H9 (cell line): ENCODE data around the gene NAPEPLD. TPM values are rescaled to one million over a fixed set of nuclear protein-coding genes. Genes with fewer than 3 reads are reported as not detected.

ENCODE experiments used
- DNase-seq: peaks from one replicate; pipeline ENCODE4 v3.0.0-alpha.2; 2017
- H2AFZ ChIP-seq: one replicate; pipeline ENCODE4 v1.6.1; 2013; ENCODE audit warnings: mild to moderate bottlenecking, low read length, control low read depth, moderate library complexity
- H2AK5ac ChIP-seq: 2 replicates; pipeline ENCODE4 v1.6.1; 2013; ENCODE audit warnings: low read length, control low read depth, mixed read lengths; ENCODE audit not compliant: insufficient read length
- H2BK120ac ChIP-seq: one replicate; pipeline ENCODE4 v1.6.1; 2013; ENCODE audit warnings: low read depth, mild to moderate bottlenecking, low read length, control low read depth, inconsistent platforms; ENCODE audit not compliant: poor library complexity, severe bottlenecking
- H2BK12ac ChIP-seq: 2 replicates; pipeline ENCODE4 v1.6.1; 2013; ENCODE audit warnings: low read length, control low read depth, mixed read lengths, low read depth; ENCODE audit not compliant: insufficient read length
- H2BK15ac ChIP-seq: 2 replicates; pipeline ENCODE4 v1.6.1; 2013; ENCODE audit warnings: low read depth, low read length, control low read depth
- H2BK20ac ChIP-seq: one replicate; pipeline ENCODE4 v1.6.1; 2013; ENCODE audit warnings: low read depth, mild to moderate bottlenecking, low read length, control low read depth, inconsistent platforms; ENCODE audit not compliant: poor library complexity, severe bottlenecking
- H2BK5ac ChIP-seq: 2 replicates; pipeline ENCODE4 v1.6.1; 2013; ENCODE audit warnings: low read length, control low read depth, mixed read lengths; ENCODE audit not compliant: insufficient read length
- H3K14ac ChIP-seq: 2 replicates; pipeline ENCODE4 v1.6.1; 2013; ENCODE audit warnings: low read length, control low read depth; ENCODE audit not compliant: insufficient read depth
- H3K18ac ChIP-seq: 2 replicates; pipeline ENCODE4 v1.6.1; 2013; ENCODE audit warnings: low read depth, mild to moderate bottlenecking, mixed read lengths, low read length, control low read depth; ENCODE audit not compliant: insufficient read length
- H3K23ac ChIP-seq: 2 replicates; pipeline ENCODE4 v1.6.1; 2013; ENCODE audit warnings: low read length, control low read depth, mixed read lengths, low read depth; ENCODE audit not compliant: insufficient read length
- H3K23me2 ChIP-seq: 2 replicates; pipeline ENCODE4 v1.6.1; 2013; ENCODE audit warnings: low read depth, mild to moderate bottlenecking, mixed read lengths, low read length, control low read depth; ENCODE audit not compliant: insufficient read length, poor library complexity, severe bottlenecking
- H3K27ac ChIP-seq: 2 replicates; pipeline ENCODE4 v1.5.1; 2013; ENCODE audit warnings: low read length, control low read depth, mixed read lengths, low read depth; ENCODE audit not compliant: insufficient read length
- H3K27me3 ChIP-seq: 2 replicates; pipeline ENCODE4 v1.6.1; 2013; ENCODE audit warnings: low read length, control low read depth, inconsistent platforms; ENCODE audit not compliant: insufficient read depth
- H3K4ac ChIP-seq: 2 replicates; pipeline ENCODE4 v1.6.1; 2013; ENCODE audit warnings: low read depth, mild to moderate bottlenecking, control low read depth, inconsistent platforms, low read length, moderate library complexity
- H3K4me1 ChIP-seq: 2 replicates; pipeline ENCODE4 v1.6.1; 2013; ENCODE audit warnings: low read length, control low read depth, inconsistent platforms; ENCODE audit not compliant: insufficient read depth
- H3K4me2 ChIP-seq: 2 replicates; pipeline ENCODE4 v1.6.1; 2013; ENCODE audit warnings: low read length, control low read depth, mixed read lengths; ENCODE audit not compliant: insufficient read length, insufficient read depth
- H3K56ac ChIP-seq: 2 replicates; pipeline ENCODE4 v1.6.1; 2013; ENCODE audit warnings: low read depth, mild to moderate bottlenecking, mixed read lengths, low read length, control low read depth; ENCODE audit not compliant: insufficient read length
- H3K79me1 ChIP-seq: 2 replicates; pipeline ENCODE4 v1.6.1; 2013; ENCODE audit warnings: low read depth, mild to moderate bottlenecking, moderate library complexity, low read length, control low read depth, inconsistent platforms; ENCODE audit not compliant: insufficient read depth, poor library complexity, severe bottlenecking
- H3K79me2 ChIP-seq: 2 replicates; pipeline ENCODE4 v1.6.1; 2013; ENCODE audit warnings: low read length, control low read depth, inconsistent platforms; ENCODE audit not compliant: insufficient read depth
- H3K9ac ChIP-seq: 2 replicates; pipeline ENCODE4 v1.6.1; 2013; ENCODE audit warnings: low read length, control low read depth, mixed read lengths; ENCODE audit not compliant: insufficient read length; ENCODE audit errors: extremely low read depth
- H3K9me3 ChIP-seq: one replicate; pipeline ENCODE4 v1.6.1; 2013; ENCODE audit warnings: low read depth, low read length, inconsistent platforms; ENCODE audit not compliant: control insufficient read depth
- H3T11ph ChIP-seq: one replicate; pipeline ENCODE4 v1.6.1; 2013; ENCODE audit warnings: mild to moderate bottlenecking, low read length, control low read depth, inconsistent platforms
- H4K20me1 ChIP-seq: one replicate; pipeline ENCODE4 v1.6.1; 2013; ENCODE audit not compliant: control insufficient read depth, insufficient read length, insufficient read depth
- H4K5ac ChIP-seq: 2 replicates; pipeline ENCODE4 v1.6.1; 2013; ENCODE audit warnings: low read depth, mild to moderate bottlenecking, mixed read lengths, low read length, control low read depth; ENCODE audit not compliant: insufficient read length
- H4K8ac ChIP-seq: replicated peaks from 2 replicates; pipeline ENCODE4 v1.6.1; 2013; ENCODE audit warnings: low read length, control low read depth, mixed read lengths, low read depth; ENCODE audit not compliant: insufficient read length
- H4K91ac ChIP-seq: 2 replicates; pipeline ENCODE4 v1.6.1; 2013; ENCODE audit warnings: low read depth, mild to moderate bottlenecking, moderate library complexity, mixed read lengths, low read length, control low read depth; ENCODE audit not compliant: insufficient read length
- H3K27ac Mint-ChIP-seq, 3 experiments: 2 replicates in 2 of 3; 3 replicates in 1 of 3; pipeline ENCODE4 v1.8.0; 2020 to 2021; ENCODE audit warnings: mixed read lengths in 3 of 3, mild to moderate bottlenecking in 1 of 3, moderate library complexity in 1 of 3
- H3K27me3 Mint-ChIP-seq: 2 replicates; pipeline ENCODE4 v1.8.0; 2021; ENCODE audit warnings: low read depth, mild to moderate bottlenecking, moderate library complexity, mixed read lengths
- H3K36me3 Mint-ChIP-seq, 3 experiments: 2 replicates in 2 of 3; 3 replicates in 1 of 3; pipeline ENCODE4 v1.8.0; 2020 to 2021; ENCODE audit warnings: low read depth in 3 of 3, mixed read lengths in 3 of 3; ENCODE audit not compliant: insufficient read depth in 1 of 3
- H3K4me1 Mint-ChIP-seq, 2 experiments: 2 replicates each; pipeline ENCODE4 v1.8.0; 2020; ENCODE audit warnings: mixed read lengths in 2 of 2
- H3K4me3 Mint-ChIP-seq, 2 experiments: 2 replicates in 1 of 2; 3 replicates in 1 of 2; pipeline ENCODE4 v1.8.0; 2020 to 2021; ENCODE audit warnings: mild to moderate bottlenecking in 2 of 2, mixed read lengths in 2 of 2, moderate library complexity in 1 of 2
- H3K9me3 Mint-ChIP-seq, 2 experiments: 2 replicates in 1 of 2; 3 replicates in 1 of 2; pipeline ENCODE4 v1.8.0; 2020; ENCODE audit warnings: mild to moderate bottlenecking in 2 of 2, mixed read lengths in 2 of 2, moderate library complexity in 1 of 2
- WGBS: extraction: QIAGEN DNeasy Blood & Tissue Kit; methylation state at CpG from one replicate; pipeline ENCODE4 v1.1.7; 2013; ENCODE audit warnings: missing lambda C conversion rate, low lambda C conversion rate, mixed read lengths; ENCODE audit not compliant: insufficient read length; ENCODE audit errors: extremely low coverage; 5-methylcytosine and 5-hydroxymethylcytosine counted together
- total RNA-seq: library from RNA; stranded (reverse); gene quantifications from 2 replicates; pipeline ENCODE4 v1.2.1, GENCODE V29; 2021
- TF ChIP-seq, protein P1 (sequence below): fragments of 200-600 bp; sonication (generic); conservative IDR thresholded peaks from 3 replicates; pipeline ENCODE4 v1.8.0; 2021; ENCODE audit warnings: antibody characterized with exemption, mild to moderate bottlenecking

Gene NAPEPLD
- total RNA-seq, 1 experiment from 2014 or later, result 9.3 TPM

DNA sequence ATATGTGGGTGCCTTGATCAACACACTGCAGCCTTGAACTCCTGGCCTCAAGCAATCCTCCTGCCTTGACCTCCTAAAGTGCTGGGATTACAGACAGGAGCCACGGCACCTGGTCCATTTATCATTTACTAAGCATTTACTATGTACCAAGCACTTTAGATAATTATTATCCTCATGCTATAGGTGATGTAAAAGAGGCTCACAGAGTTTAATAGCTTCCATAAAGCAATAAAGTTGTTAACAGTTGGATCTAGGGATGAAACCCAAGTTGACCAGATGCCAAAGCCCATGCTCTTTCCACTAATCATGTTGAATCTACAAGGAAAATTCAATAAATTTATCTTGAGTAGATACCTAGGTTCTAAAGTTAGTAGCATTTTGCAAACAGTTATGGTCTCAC is 5.0 kb downstream of the NAPEPLD start:
- H3K27me3 Mint-ChIP-seq, result no peaks in the 10 kb centered on the region
- no peaks in the 10 kb centered on the region for H3K27me3 ChIP-seq
- WGBS, result no CpG with 5 or more reads among the region's 1 CpG
- H2BK15ac ChIP-seq, result no peak overlapping the region
- no peak overlapping the region for H3K14ac ChIP-seq
- no peaks in the 10 kb centered on the region for H3K9me3 Mint-ChIP-seq
- H4K91ac ChIP-seq, result no peak overlapping the region
- no peak for DNase-seq
- no peak overlapping the region for H3K4me3 Mint-ChIP-seq
- H3K23ac ChIP-seq, result no peak overlapping the region
- H3K79me2 ChIP-seq, result peaks cover 6% of the 10 kb centered on the region; the same call in 1 of the 2 replicates
- H2AFZ ChIP-seq, result no peak overlapping the region
- H2BK5ac ChIP-seq, result no peak overlapping the region
- peaks cover 3% of the 10 kb centered on the region for H3K23me2 ChIP-seq
- H3K9me3 ChIP-seq, result no peaks in the 10 kb centered on the region
- no peak overlapping the region for H4K8ac ChIP-seq
- no peak overlapping the region for H3K27ac Mint-ChIP-seq
- H3K56ac ChIP-seq, result no peak overlapping the region
- no peaks in the 10 kb centered on the region; the same call in 1 of the 2 replicates for H3K4me1 ChIP-seq
- no peak overlapping the region for H2BK12ac ChIP-seq
- H3K9ac ChIP-seq, result no peak overlapping the region
- H3K79me1 ChIP-seq, result no peaks in the 10 kb centered on the region
- no peak overlapping the region for H2BK20ac ChIP-seq
- peaks cover 33 to 40% of the 10 kb centered on the region in 2 experiments for H3K4me1 Mint-ChIP-seq
- H2AK5ac ChIP-seq, result no peak overlapping the region
- H3K27ac ChIP-seq, result no peak overlapping the region
- H2BK120ac ChIP-seq, result no peak overlapping the region
- H4K20me1 ChIP-seq, result no peaks in the 10 kb centered on the region
- no peak overlapping the region for H3K4me2 ChIP-seq
- no peak overlapping the region for H4K5ac ChIP-seq
- H3K4ac ChIP-seq, result no peak overlapping the region
- TF ChIP-seq, protein P1, sequence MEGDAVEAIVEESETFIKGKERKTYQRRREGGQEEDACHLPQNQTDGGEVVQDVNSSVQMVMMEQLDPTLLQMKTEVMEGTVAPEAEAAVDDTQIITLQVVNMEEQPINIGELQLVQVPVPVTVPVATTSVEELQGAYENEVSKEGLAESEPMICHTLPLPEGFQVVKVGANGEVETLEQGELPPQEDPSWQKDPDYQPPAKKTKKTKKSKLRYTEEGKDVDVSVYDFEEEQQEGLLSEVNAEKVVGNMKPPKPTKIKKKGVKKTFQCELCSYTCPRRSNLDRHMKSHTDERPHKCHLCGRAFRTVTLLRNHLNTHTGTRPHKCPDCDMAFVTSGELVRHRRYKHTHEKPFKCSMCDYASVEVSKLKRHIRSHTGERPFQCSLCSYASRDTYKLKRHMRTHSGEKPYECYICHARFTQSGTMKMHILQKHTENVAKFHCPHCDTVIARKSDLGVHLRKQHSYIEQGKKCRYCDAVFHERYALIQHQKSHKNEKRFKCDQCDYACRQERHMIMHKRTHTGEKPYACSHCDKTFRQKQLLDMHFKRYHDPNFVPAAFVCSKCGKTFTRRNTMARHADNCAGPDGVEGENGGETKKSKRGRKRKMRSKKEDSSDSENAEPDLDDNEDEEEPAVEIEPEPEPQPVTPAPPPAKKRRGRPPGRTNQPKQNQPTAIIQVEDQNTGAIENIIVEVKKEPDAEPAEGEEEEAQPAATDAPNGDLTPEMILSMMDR, result no peak
- H3K36me3 Mint-ChIP-seq, result peaks cover 5 to 9% (median 6%) of the 10 kb centered on the region in 3 experiments; a peak in 6 of 7 replicates
- no peak overlapping the region for H3T11ph ChIP-seq
- H3K18ac ChIP-seq, result no peak overlapping the region
